ENCODE measurements around the gene CCSER1. TPM values are rescaled to one million over a fixed set of nuclear protein-coding genes. Genes with fewer than 3 reads are reported as not detected.

The CCSER1 gene
- total RNA-seq, 1 experiment from 2014 or later: not detected

DNA sequence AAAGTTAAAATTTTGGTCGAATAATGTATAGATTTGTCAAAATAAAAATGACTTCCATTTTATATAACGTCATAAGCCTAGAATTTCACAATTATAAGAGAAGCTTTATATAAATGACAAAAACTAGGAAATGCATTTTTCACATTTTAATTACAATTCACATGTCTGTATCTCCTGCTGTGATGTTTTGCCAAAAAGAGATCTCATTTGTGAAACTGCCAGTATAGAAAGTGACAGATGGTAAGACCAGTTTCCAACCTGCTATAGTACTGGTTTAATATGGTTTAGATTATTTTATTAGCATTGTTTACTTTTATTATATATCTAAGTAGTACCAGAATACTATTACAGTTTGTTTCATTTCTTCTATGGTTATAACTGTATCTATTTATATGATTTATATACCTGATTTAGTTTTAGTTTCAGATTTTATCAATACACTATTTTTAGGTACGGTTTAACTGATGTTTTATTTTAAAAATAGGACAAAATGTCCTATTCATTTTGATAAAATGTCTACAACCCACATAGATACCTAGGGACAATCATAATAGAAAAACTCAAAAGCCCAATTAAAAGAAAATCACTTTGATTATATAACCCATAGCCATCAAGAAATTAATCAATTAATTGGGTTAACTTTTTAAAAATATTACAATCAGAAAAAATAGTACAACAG lies 5.4 kb upstream of the CCSER1 start:
- H3K9me3 ChIP-seq: no peaks in the 10 kb centered on the region
- no peak for DNase-seq
- no peak overlapping the region for H3K4me3 ChIP-seq
- H3K27me3 ChIP-seq: peaks cover 3% of the 10 kb centered on the region
- H3K36me3 ChIP-seq: no peaks in the 10 kb centered on the region

DNA sequence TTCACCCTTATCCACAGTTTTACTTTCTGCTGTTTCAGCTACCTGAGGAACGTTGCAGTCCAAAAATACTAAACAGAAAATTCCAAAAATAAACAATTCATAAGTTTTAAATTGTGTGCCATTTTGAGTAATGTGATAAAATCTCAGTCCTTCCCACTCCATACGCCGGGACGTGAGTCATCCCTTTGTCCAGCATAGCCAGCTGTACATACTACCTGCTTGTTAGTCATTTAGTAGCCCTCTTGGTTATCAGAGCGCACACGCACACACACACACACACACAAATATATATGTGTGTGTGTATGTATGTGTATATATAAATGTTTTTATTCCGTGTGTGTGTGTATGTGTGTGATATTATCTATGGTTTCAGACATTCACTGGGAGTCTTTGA lies 4.8 kb upstream of the CCSER1 start:
- Histone ChIP-seq H3K27me3 (peaks cover 3% of the 10 kb centered on the region), H3K4me3 (no peak overlapping the region), H3K9me3 (no peaks in the 10 kb centered on the region), H3K36me3 (no peaks in the 10 kb centered on the region)
- DNase-seq: peak; percentile 4

GRCh38 chr4:90124276-90124675 lies 2.9 kb upstream of the CCSER1 start:
- Histone ChIP-seq H3K9me3 (no peaks in the 10 kb centered on the region), H3K4me3 (no peak overlapping the region)

DNA sequence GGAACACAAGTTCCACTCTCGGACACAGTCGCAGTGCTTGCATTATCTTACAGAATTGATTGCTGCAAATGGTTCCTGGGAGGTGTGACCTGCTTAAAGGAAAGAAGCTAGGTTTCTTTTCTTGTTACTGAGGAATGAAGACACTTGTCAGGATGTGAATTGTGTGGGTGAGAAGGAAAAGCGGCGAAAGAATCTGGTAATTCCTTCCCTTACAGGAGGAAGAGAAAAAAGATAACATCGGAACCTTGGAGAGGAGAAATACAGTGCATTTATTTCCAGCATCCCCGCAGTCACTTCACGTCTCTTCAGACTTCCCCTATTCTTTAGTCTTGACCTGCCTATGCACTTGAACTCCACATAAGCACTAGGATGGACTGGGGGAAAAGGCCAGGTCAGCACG lies 389 bp upstream of the CCSER1 start:
- Histone ChIP-seq H3K27me3 (peaks cover 3% of the 10 kb centered on the region), H3K9me3 (no peaks in the 10 kb centered on the region), H3K4me3 (no peak overlapping the region), H3K36me3 (no peaks in the 10 kb centered on the region)
- no peak for DNase-seq

More at GRCh38 chr4:90124276-90124675, 2.9 kb upstream of the CCSER1 start:
- no peak for DNase-seq
- H3K36me3 ChIP-seq: no peaks in the 10 kb centered on the region
- H3K27me3 ChIP-seq: peaks cover 3% of the 10 kb centered on the region

DNA sequence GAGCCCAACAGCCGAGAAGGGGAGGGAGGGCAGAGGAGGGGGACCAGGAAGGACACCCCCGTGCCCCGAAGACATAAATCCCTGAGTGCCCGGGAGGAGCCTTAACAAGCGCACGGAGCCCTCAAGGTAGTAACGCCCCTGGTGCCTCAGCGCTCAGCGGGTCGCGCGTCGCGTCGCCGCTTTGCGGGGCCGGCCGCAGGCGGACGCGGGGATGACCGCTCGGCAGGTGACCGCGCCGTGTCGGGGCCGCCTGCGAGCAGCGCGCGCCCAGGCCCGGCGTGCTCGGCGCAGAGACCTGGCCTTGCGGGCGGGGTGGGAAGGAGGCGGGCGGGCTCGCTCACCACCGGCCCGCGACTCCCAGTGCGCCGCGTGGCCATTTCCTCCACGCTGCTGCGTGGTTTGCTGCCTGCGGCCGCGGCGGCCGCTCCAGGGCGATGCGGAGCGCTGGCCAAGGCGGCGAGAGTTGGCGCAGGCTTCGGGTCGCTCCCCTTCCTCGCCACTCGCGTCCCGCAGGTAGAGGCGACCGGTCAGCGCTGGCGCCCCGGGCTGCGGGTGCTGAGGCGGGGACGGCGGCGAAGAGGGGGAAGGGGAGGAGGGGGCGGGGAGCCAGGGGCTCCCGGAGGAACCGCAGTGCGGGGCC lies 632 bp downstream of the CCSER1 start:
- no peaks in the 10 kb centered on the region for H3K9me3 ChIP-seq
- H3K4me3 ChIP-seq: peak overlapping the region; percentile 24
- no peaks in the 10 kb centered on the region for H3K36me3 ChIP-seq
- peak; percentile 2 for DNase-seq
- H3K27me3 ChIP-seq: peaks cover 3% of the 10 kb centered on the region

- H3K9me3 ChIP-seq: no peaks in the 10 kb centered on the region
- no peak overlapping the region for H3K4me3 ChIP-seq
- H3K27me3 ChIP-seq: peaks cover 3% of the 10 kb centered on the region
- DNase-seq: no peak
- no peaks in the 10 kb centered on the region for H3K36me3 ChIP-seq
Observed at GRCh38 chr4:90128961-90129495, 1.8 kb downstream of the CCSER1 start.

GRCh38 chr4:90130076-90130475 lies 2.9 kb downstream of the CCSER1 start:
- H3K9me3 ChIP-seq: no peaks in the 10 kb centered on the region

DNA sequence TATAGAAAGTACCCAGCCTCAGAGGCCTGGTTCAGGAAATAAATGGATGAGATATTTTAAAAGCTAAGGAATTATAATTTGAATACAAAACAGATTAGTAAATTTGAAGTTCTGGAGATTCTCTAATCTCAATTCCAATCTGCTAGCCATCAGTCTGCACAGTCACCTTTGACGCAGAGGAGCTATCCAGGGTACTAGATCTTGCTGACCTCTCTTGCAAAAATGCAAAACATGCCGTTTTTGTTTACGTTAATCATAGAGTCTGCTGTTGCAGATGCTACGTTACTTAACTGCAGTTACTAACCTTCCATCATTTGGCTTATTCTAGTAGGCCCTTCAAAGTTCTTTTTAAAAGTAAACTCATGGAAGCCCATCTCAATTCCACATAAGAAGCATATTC lies 10.4 kb downstream of the CCSER1 start:
- Histone ChIP-seq H3K27me3 (no peaks in the 10 kb centered on the region), H3K9me3 (no peaks in the 10 kb centered on the region), H3K36me3 (no peaks in the 10 kb centered on the region), H3K4me3 (no peak overlapping the region)
- no peak for DNase-seq

More at GRCh38 chr4:90130076-90130475, 2.9 kb downstream of the CCSER1 start:
- peaks cover 2% of the 10 kb centered on the region for H3K27me3 ChIP-seq
- no peaks in the 10 kb centered on the region for H3K36me3 ChIP-seq
- no peak overlapping the region for H3K4me3 ChIP-seq
- DNase-seq: no peak

DNA sequence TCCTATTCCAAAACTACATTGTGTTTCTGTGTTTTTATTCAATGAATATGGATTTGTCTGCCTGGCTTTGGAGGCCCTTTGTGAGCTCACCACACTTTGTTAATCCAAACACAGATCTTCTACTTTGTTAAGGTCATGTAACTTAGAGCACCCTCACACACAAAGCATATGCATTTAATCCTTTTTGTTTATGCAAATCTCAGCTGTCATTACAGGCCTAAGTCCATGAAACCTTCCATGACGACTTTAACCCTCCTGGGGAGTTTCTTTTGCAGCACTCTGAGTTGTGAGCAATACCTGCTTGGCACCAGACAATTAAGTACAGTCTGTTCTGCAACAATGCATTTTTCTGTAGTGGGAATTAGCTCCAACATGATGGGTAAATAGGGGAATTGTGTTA lies 14.9 kb downstream of the CCSER1 start:
- DNase-seq: no peak
- H3K9me3 ChIP-seq: no peaks in the 10 kb centered on the region
- H3K27me3 ChIP-seq: no peaks in the 10 kb centered on the region
- no peak overlapping the region for H3K4me3 ChIP-seq
- no peaks in the 10 kb centered on the region for H3K36me3 ChIP-seq

GRCh38 chr4:90145319-90145718 lies 18.1 kb downstream of the CCSER1 start:
- H3K4me3 ChIP-seq: no peak overlapping the region
- DNase-seq: no peak
- H3K27me3 ChIP-seq: no peaks in the 10 kb centered on the region
- no peaks in the 10 kb centered on the region for H3K9me3 ChIP-seq
- no peaks in the 10 kb centered on the region for H3K36me3 ChIP-seq

GRCh38 chr4:90146306-90146705 lies 19.1 kb downstream of the CCSER1 start:
- no peaks in the 10 kb centered on the region for H3K27me3 ChIP-seq
- DNase-seq: no peak
- no peaks in the 10 kb centered on the region for H3K9me3 ChIP-seq
- H3K36me3 ChIP-seq: no peaks in the 10 kb centered on the region
- no peak overlapping the region for H3K4me3 ChIP-seq

DNA sequence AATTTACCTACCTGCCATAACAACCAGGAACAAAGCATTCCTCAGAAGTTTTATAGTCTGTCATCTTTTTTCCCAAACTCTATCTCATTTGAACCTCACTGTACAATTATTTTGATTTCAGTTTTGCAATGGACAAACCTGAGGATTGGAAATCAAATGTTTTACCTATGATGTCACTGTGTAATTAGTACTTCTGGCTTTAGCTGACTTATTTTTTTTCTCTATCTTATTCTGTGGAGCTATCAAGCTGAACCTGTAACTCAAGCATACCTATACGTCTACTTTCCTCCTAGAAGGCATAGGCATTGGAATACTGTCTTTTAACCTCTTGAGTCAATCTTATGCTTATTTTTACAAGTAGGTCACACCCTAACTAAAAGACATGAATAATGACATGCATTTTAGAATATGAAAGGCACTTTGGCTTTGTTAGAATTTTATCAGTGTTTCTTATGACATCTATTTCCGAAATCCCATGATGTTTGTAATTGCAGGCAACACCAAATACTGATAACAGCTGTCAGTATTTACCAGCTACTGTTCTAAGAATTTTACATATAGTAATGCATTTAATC lies 21.5 kb downstream of the CCSER1 start:
- Histone ChIP-seq H3K27me3 (no peaks in the 10 kb centered on the region), H3K4me3 (no peak overlapping the region), H3K36me3 (no peaks in the 10 kb centered on the region), H3K9me3 (no peaks in the 10 kb centered on the region)
- DNase-seq: no peak

DNA sequence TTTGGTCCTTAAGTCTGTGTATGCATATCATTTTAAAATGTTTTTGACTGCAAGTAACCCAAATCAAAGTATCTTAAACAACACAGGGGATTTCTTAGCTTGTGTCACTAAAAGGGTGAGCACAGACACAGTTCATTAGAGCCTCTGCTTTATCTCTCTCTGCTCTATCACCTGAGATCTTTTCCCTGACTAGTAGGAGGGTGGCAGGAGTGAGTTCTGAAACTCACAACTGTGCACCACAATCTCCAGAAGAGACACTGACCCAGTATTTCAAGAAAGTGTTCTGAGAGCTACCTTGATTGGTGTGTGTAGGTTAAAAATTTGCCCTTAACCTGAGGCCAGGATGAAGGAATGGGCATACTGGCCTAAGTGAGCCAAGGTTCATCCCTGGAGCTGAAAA lies 24.8 kb downstream of the CCSER1 start:
- no peaks in the 10 kb centered on the region for H3K27me3 ChIP-seq
- no peak for DNase-seq
- H3K36me3 ChIP-seq: no peaks in the 10 kb centered on the region
- H3K9me3 ChIP-seq: no peaks in the 10 kb centered on the region
- no peak overlapping the region for H3K4me3 ChIP-seq

DNA sequence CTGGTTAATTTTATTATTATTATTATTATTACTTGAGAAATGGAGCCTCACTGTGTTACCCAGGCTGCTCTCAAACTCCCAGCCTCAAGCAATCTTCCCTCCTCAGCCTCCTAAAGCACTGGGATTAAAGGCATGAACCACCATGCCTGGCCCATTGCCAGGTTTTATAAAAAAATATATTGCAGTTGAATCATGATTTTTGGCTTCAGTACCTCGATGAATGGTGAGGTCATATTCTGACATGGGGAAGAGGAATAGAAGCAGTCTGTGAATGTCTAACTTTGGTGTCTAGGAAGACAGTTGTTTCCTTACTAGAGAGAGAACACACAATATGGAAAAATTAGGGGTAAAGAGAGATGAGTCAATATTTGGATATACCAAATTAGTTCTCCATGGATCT lies 32.0 kb downstream of the CCSER1 start:
- Histone ChIP-seq H3K27me3 (no peaks in the 10 kb centered on the region), H3K36me3 (no peaks in the 10 kb centered on the region), H3K4me3 (no peak overlapping the region), H3K9me3 (no peaks in the 10 kb centered on the region)
- DNase-seq: no peak

- DNase-seq: no peak
- Histone ChIP-seq H3K4me3 (no peak overlapping the region), H3K36me3 (no peaks in the 10 kb centered on the region), H3K9me3 (no peaks in the 10 kb centered on the region), H3K27me3 (no peaks in the 10 kb centered on the region)
Observed at GRCh38 chr4:90160044-90160443, 32.9 kb downstream of the CCSER1 start.

DNA sequence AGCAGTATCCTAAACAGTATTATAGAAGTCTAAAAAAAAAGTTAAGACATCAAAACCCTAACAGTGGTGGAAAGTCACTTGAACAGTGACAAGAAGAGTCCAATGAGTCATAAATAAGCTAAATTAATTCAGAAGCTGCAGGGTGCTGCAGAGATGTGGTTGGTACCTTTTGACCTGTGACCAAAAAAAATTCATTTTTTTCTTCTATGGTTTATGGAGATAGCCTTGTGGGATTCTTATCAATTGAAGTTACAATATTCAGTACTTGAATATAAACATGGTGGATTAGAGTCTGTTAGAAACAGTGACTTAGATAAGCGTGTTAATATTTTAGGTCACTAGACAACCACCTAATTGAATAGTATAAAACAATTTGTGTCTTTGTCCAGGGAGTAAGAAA lies 35.4 kb downstream of the CCSER1 start:
- Histone ChIP-seq H3K27me3 (no peaks in the 10 kb centered on the region), H3K36me3 (no peaks in the 10 kb centered on the region), H3K9me3 (no peaks in the 10 kb centered on the region), H3K4me3 (no peak overlapping the region)
- DNase-seq: no peak

GRCh38 chr4:90163872-90164271 lies 36.7 kb downstream of the CCSER1 start:
- H3K36me3 ChIP-seq: no peaks in the 10 kb centered on the region
- no peaks in the 10 kb centered on the region for H3K9me3 ChIP-seq
- H3K4me3 ChIP-seq: no peak overlapping the region
- no peaks in the 10 kb centered on the region for H3K27me3 ChIP-seq
- no peak for DNase-seq

DNA sequence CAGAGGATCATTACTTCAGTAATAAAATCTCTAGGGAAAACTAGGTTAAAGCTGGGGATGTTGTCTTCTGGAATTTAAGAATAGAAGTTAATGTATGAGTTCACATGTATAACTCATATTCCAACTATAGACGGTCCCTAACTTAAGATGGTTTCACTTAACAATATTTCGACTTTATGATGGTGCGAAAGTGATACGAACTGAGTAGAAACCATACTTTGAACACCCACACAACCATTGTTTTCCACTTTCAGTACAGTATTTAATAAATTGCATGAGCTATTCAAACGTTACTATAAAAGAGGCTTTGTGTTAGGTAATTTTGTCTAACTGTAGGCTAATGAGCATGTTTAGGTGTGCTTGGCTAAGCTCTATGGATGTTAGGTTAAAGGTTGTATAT lies 38.7 kb downstream of the CCSER1 start:
- Histone ChIP-seq H3K4me3 (no peak overlapping the region), H3K9me3 (no peaks in the 10 kb centered on the region), H3K27me3 (no peaks in the 10 kb centered on the region), H3K36me3 (no peaks in the 10 kb centered on the region)
- DNase-seq: no peak
